H1 (cell line): ENCODE results near the gene RGS7BP. TPM values are rescaled to one million over a fixed set of nuclear protein-coding genes. Genes with fewer than 3 reads are reported as not detected.

Source experiments
- CTCF ChIA-PET: fragments of 300-600 bp; sonication (Branson Sonifier 250); formaldehyde crosslinking; loops from one replicate; lab custom pipeline; 2021; ENCODE audit not compliant: partially characterized antibody; lab: Charles Lee
- POLR2A ChIA-PET: fragments of 300-600 bp; sonication (Branson Sonifier 250); formaldehyde crosslinking; loops from one replicate; lab custom pipeline; 2021; ENCODE audit warnings: inconsistent platforms; ENCODE audit not compliant: partially characterized antibody; lab: Charles Lee
- DNase-seq, 2 experiments: peaks; one replicate each; pipeline versions ENCODE4 v3.0.0 to v3.0.0-alpha.2; 2010 to 2022; ENCODE audit warnings: low spot score in 2 of 2, low read depth in 1 of 2, mixed read lengths in 1 of 2
- FAIRE-seq: peaks from 2 replicates; lab custom pipeline; 2011; peaks lifted over from hg19 to GRCh38; lab: Jason Lieb, UNC
- H2AFZ ChIP-seq: 2 replicates; pipeline ENCODE4 v1.8.1; 2012; ENCODE audit warnings: low read length, inconsistent platforms
- H2AK5ac ChIP-seq: 2 replicates; pipeline ENCODE4 v1.6.1; 2013; ENCODE audit warnings: low read depth, low read length
- H2BK120ac ChIP-seq: replicated peaks from 2 replicates; pipeline ENCODE3; 2013; ENCODE audit warnings: low read depth, low read length, inconsistent platforms
- H2BK12ac ChIP-seq: 2 replicates; pipeline ENCODE4 v1.6.1; 2013; ENCODE audit warnings: low read depth, low read length
- H2BK15ac ChIP-seq: 2 replicates; pipeline ENCODE4 v1.6.1; 2013; ENCODE audit warnings: low read length
- H2BK20ac ChIP-seq: 2 replicates; pipeline ENCODE4 v1.6.1; 2013; ENCODE audit warnings: low read length
- H2BK5ac ChIP-seq: 2 replicates; pipeline ENCODE4 v1.6.1; 2013; ENCODE audit warnings: low read depth, low read length
- H3K14ac ChIP-seq: 2 replicates; pipeline ENCODE4 v1.6.1; 2013; ENCODE audit warnings: inconsistent platforms; ENCODE audit not compliant: insufficient read length
- H3K18ac ChIP-seq: 2 replicates; pipeline ENCODE4 v1.6.1; 2013; ENCODE audit warnings: low read length; ENCODE audit errors: extremely low read depth
- H3K23ac ChIP-seq: 2 replicates; pipeline ENCODE4 v1.6.1; 2013; ENCODE audit warnings: inconsistent platforms; ENCODE audit not compliant: insufficient read length
- H3K23me2 ChIP-seq: 2 replicates; pipeline ENCODE4 v1.6.1; 2013; ENCODE audit warnings: low read depth, low read length
- H3K27ac ChIP-seq: 2 replicates; pipeline ENCODE4 v1.6.1; 2011; ENCODE audit warnings: low read depth, low read length, inconsistent platforms
- H3K27me3 ChIP-seq, 4 experiments: replicated peaks in 1 of 4; 1 replicate in 1 of 4; 2 replicates in 3 of 4; pipeline versions ENCODE4 v1.6.1 to v1.8.1; 2011 to 2013; ENCODE audit warnings: low read length in 3 of 4, mild to moderate bottlenecking in 3 of 4, inconsistent platforms in 2 of 4, mixed read lengths in 2 of 4, moderate library complexity in 1 of 4; ENCODE audit not compliant: control insufficient read depth in 3 of 4, insufficient read depth in 3 of 4; ENCODE audit errors: extremely low read depth in 1 of 4
- H3K36me3 ChIP-seq, 4 experiments: 2 replicates each; pipeline versions ENCODE4 v1.6.1 to v1.8.1; 2011 to 2013; ENCODE audit warnings: mild to moderate bottlenecking in 4 of 4, low read length in 3 of 4, moderate library complexity in 2 of 4, control low read depth in 1 of 4, inconsistent platforms in 1 of 4; ENCODE audit not compliant: insufficient read depth in 4 of 4, control insufficient read depth in 2 of 4
- H3K4ac ChIP-seq: replicated peaks from 2 replicates; pipeline ENCODE3; 2013; ENCODE audit warnings: low read length, low read depth, mixed read lengths, inconsistent platforms; ENCODE audit not compliant: insufficient read length
- H3K4me1 ChIP-seq, 4 experiments: replicated peaks in 1 of 4; 1 replicate in 1 of 4; 2 replicates in 3 of 4; pipeline versions ENCODE4 v1.6.1 to v1.8.1; 2011 to 2013; ENCODE audit warnings: low read length in 3 of 4, inconsistent platforms in 2 of 4, mixed read lengths in 1 of 4; ENCODE audit not compliant: insufficient read depth in 4 of 4, control insufficient read depth in 3 of 4
- H3K4me2 ChIP-seq, 2 experiments: 2 replicates each; pipeline versions ENCODE4 v1.6.1 to v1.8.1; 2011 to 2013; ENCODE audit warnings: low read depth in 2 of 2, low read length in 2 of 2, control low read depth in 1 of 2, inconsistent platforms in 1 of 2, mild to moderate bottlenecking in 1 of 2; ENCODE audit not compliant: insufficient read depth in 1 of 2
- H3K4me3 ChIP-seq, 4 experiments: fragments of 200-600, 300-600 bp in 1 of 4; sonication (generic), shearing (Covaris generic), sonication (Bioruptor Twin) in 1 of 4; 2 replicates each; pipeline versions ENCODE4 v1.5.1 to v1.8.1; 2011 to 2016; ENCODE audit warnings: low read length in 4 of 4, low read depth in 3 of 4, control low read depth in 2 of 4, inconsistent platforms in 2 of 4, mild to moderate bottlenecking in 2 of 4, mixed read lengths in 1 of 4, moderate library complexity in 1 of 4; ENCODE audit not compliant: insufficient read depth in 2 of 4; ENCODE audit errors: extremely low read depth in 1 of 4
- H3K56ac ChIP-seq: replicated peaks from 2 replicates; pipeline ENCODE3; 2013; ENCODE audit warnings: low read depth, mild to moderate bottlenecking, mixed read lengths, low read length, inconsistent platforms; ENCODE audit not compliant: insufficient read length
- H3K79me1 ChIP-seq: 2 replicates; pipeline ENCODE4 v1.6.1; 2013; ENCODE audit warnings: low read depth, low read length, control low read depth
- H3K79me2 ChIP-seq, 2 experiments: 2 replicates each; pipeline versions ENCODE4 v1.6.1 to v1.8.1; 2012 to 2013; ENCODE audit warnings: low read length in 2 of 2, mild to moderate bottlenecking in 2 of 2, inconsistent platforms in 1 of 2; ENCODE audit not compliant: insufficient read depth in 2 of 2, control insufficient read depth in 1 of 2
- H3K9ac ChIP-seq, 4 experiments: replicated peaks in 1 of 4; 1 replicate in 1 of 4; 2 replicates in 3 of 4; pipeline versions ENCODE4 v1.6.1 to v1.8.1; 2011 to 2013; ENCODE audit warnings: low read depth in 3 of 4, low read length in 3 of 4, control low read depth in 2 of 4, mild to moderate bottlenecking in 2 of 4, moderate library complexity in 2 of 4, inconsistent platforms in 1 of 4; ENCODE audit errors: extremely low read depth in 1 of 4
- H3K9me3 ChIP-seq, 2 experiments: 2 replicates each; pipeline versions ENCODE4 v1.6.1 to v1.8.1; 2012 to 2013; ENCODE audit warnings: mild to moderate bottlenecking in 2 of 2, moderate library complexity in 2 of 2, control low read depth in 1 of 2, inconsistent platforms in 1 of 2, low read depth in 1 of 2, low read length in 1 of 2, mixed read lengths in 1 of 2; ENCODE audit not compliant: insufficient read depth in 2 of 2
- H4K20me1 ChIP-seq, 2 experiments: replicated peaks in 1 of 2; 2 replicates each; pipeline versions ENCODE3 to v1.8.1; 2011 to 2013; ENCODE audit warnings: inconsistent platforms in 2 of 2, low read length in 2 of 2, mild to moderate bottlenecking in 1 of 2; ENCODE audit not compliant: insufficient read depth in 2 of 2, control insufficient read depth in 1 of 2
- H4K5ac ChIP-seq: 2 replicates; pipeline ENCODE4 v1.6.1; 2013; ENCODE audit warnings: low read length, low read depth, mixed read lengths, inconsistent platforms; ENCODE audit not compliant: insufficient read length
- H4K8ac ChIP-seq: 2 replicates; pipeline ENCODE4 v1.8.0; 2013; ENCODE audit warnings: mild to moderate bottlenecking, moderate library complexity, low read length, inconsistent platforms; ENCODE audit not compliant: insufficient read depth; ENCODE audit errors: extremely low read depth
- H4K91ac ChIP-seq: replicated peaks from 2 replicates; pipeline ENCODE3; 2013; ENCODE audit warnings: low read length, mixed read lengths, inconsistent platforms; ENCODE audit not compliant: insufficient read length
- ATF2 ChIP-seq: IDR thresholded peaks from 2 replicates; pipeline ENCODE4 v1.6.1; 2012; ENCODE audit warnings: low read length, inconsistent platforms
- BACH1 ChIP-seq: IDR thresholded peaks from 2 replicates; pipeline ENCODE4 v1.6.1; 2012; ENCODE audit warnings: low read length, improper control_type of control experiment
- BCL11A ChIP-seq, 2 experiments: IDR thresholded peaks; one replicate each; pipeline ENCODE4 v1.6.1; 2011; ENCODE audit warnings: low read depth in 2 of 2, low read length in 2 of 2, mild to moderate bottlenecking in 2 of 2
- HDAC2 ChIP-seq, 2 experiments: fragments of 300-600 bp in 1 of 2; sonication (generic) in 1 of 2; IDR thresholded peaks; 2 replicates each; pipeline ENCODE4 v1.6.1; 2011 to 2012; ENCODE audit warnings: low read depth in 2 of 2, low read length in 2 of 2, mild to moderate bottlenecking in 2 of 2, moderate library complexity in 2 of 2, borderline replicate concordance in 1 of 2, inconsistent platforms in 1 of 2
- MAFK ChIP-seq: IDR thresholded peaks from 2 replicates; pipeline ENCODE4 v1.6.1; 2012; ENCODE audit warnings: low read depth, mild to moderate bottlenecking, improper control_type of control experiment, low read length
- RNF2 ChIP-seq: fragments of 200-900, 300-1000 bp; sonication (generic); IDR thresholded peaks from 2 replicates; pipeline ENCODE4 v1.7.1; 2016; ENCODE audit warnings: borderline replicate concordance, low read depth, mild to moderate bottlenecking, antibody characterized with exemption, low read length; ENCODE audit not compliant: poor library complexity, severe bottlenecking; ENCODE audit errors: missing control alignments
- TCF12 ChIP-seq: IDR thresholded peaks from 2 replicates; pipeline ENCODE4 v1.6.1; 2011; ENCODE audit warnings: low read depth, mild to moderate bottlenecking, low read length
- WGBS, 2 experiments: shearing (Covaris generic) in 1 of 2; methylation state at CpG; one replicate each; pipeline versions ENCODE4 v1.1.6 to v1.1.7; 2013 to 2015; ENCODE audit warnings: low lambda C conversion rate in 2 of 2, mixed read lengths in 2 of 2, inconsistent platforms in 1 of 2, low coverage in 1 of 2, missing lambda C conversion rate in 1 of 2; ENCODE audit not compliant: insufficient replicate concordance in 2 of 2, insufficient coverage in 1 of 2, insufficient read length in 1 of 2; ENCODE audit errors: extremely low coverage in 1 of 2, missing lambda C conversion rate in 1 of 2; 5-methylcytosine and 5-hydroxymethylcytosine counted together
- polyA plus RNA-seq, 7 experiments: library from polyadenylated mRNA; depleted of rRNA in 3 of 7; stranded (reverse) in 5 of 7; unstranded in 2 of 7; fragments of >200 nt in 5 of 7; fragments of 200-250 nt in 2 of 7; gene quantifications; 1 replicate in 5 of 7; 2 replicates in 1 of 7; 4 replicates in 1 of 7; pipeline versions ENCODE4 v1.2.1 to v1.2.3, GENCODE V29; 2011 to 2013; ENCODE audit warnings: missing spikeins in 2 of 7, mixed read lengths in 2 of 7
- total RNA-seq: library from RNA; stranded (reverse); fragmentation: NEBNext Ultra II Directional; extraction: Animal tissue kit (Norgen Biotek cat#: 25700); gene quantifications from 2 replicates; pipeline ENCODE4 v1.2.1, GENCODE V29; 2021

RGS7BP gene
- total and polyA plus RNA-seq, 2 of the 8 experiments (the other 6 are each of a cell fraction or from before 2014, with no cell fraction given) = 0.65 to 2.3 TPM

- Histone ChIP-seq H4K91ac (no peak overlapping the region), H3K79me1 (no peaks in the 10 kb centered on the region), H3K23me2 (no peaks in the 10 kb centered on the region; the same call in 1 of the 2 replicates), H3K14ac (no peak overlapping the region), H4K20me1 (no peaks in the 10 kb centered on the region), H3K9ac (no peak overlapping the region), H3K79me2 (no peaks in the 10 kb centered on the region), H2BK12ac (no peak overlapping the region), H3K56ac (no peak overlapping the region), H3K23ac (no peak overlapping the region), H3K4me3 (no peak overlapping the region), H2BK15ac (no peak overlapping the region), H3K36me3 (no peaks in the 10 kb centered on the region), H3K4me1 (no peaks in the 10 kb centered on the region), H4K5ac (no peak overlapping the region), H3K27me3 (no peaks in the 10 kb centered on the region), H2BK20ac (no peak overlapping the region), H3K18ac (no peak overlapping the region), H3K4ac (no peak overlapping the region), H3K27ac (no peak overlapping the region), H4K8ac (no peak overlapping the region), H2BK120ac (no peak overlapping the region), H2BK5ac (no peak overlapping the region), H3K4me2 (no peak overlapping the region), H2AFZ (no peak overlapping the region), H2AK5ac (no peak overlapping the region), H3K9me3 (no peaks in the 10 kb centered on the region)
- CTCF ChIA-PET = interaction anchor here (0.7 to 2.7 kb wide), 3 partner anchors 9 to 32 kb away, joined by 3 to 6 read pairs (median 6); no protein-coding TSS in a partner anchor
- DNase-seq (no peak), FAIRE-seq (no peak)
- WGBS, 2 experiments = 96% methylated on average over 1 of the region's 1 CpG; no CpG with 5 or more reads in 1 of the 2 experiments
- TF ChIP-seq BCL11A (IDR thresholded peaks at IDR 0.05; ENCODE audit: low read depth in 2 of 2, low read length in 2 of 2) (no peak), ATF2 (no peak), TCF12 (no peak), MAFK (peak; percentile 53; the same call in 1 of the 2 replicates), BACH1 (peak; percentile 59), HDAC2 (IDR thresholded peaks at IDR 0.05; ENCODE audit: borderline replicate concordance in 1 of 2, low read depth in 2 of 2, low read length in 2 of 2) (no peak), RNF2 (no peak)
- POLR2A ChIA-PET = no interaction called here
Measured at GRCh38 chr5:64625678-64626077, 119.9 kb downstream of the RGS7BP start.
